T-helper 1 cell treated with Interleukin-12 subunit alpha and Interleukin-12 subunit beta and Interleukin-4 antibody, amounts not matched to agents 30 μg/mL and 1 μg/mL, for 36 hours (primary cell): ENCODE measurements around the gene HDAC4.

Experiments
- H3K27ac Mint-ChIP-seq: one replicate; pipeline ENCODE4 v1.8.0; 2021; ENCODE audit warnings: mild to moderate bottlenecking, mixed read lengths
- H3K27me3 Mint-ChIP-seq: one replicate; pipeline ENCODE4 v1.8.0; 2021; ENCODE audit warnings: low read depth, mixed read lengths
- H3K36me3 Mint-ChIP-seq: one replicate; pipeline ENCODE4 v1.8.0; 2021; ENCODE audit warnings: low read depth, mixed read lengths
- H3K4me1 Mint-ChIP-seq: one replicate; pipeline ENCODE4 v1.8.0; 2021; ENCODE audit warnings: low read depth, mixed read lengths
- H3K4me3 Mint-ChIP-seq: one replicate; pipeline ENCODE4 v1.8.0; 2021; ENCODE audit warnings: mild to moderate bottlenecking, moderate library complexity, mixed read lengths
- H3K9me3 Mint-ChIP-seq: one replicate; pipeline ENCODE4 v1.8.0; 2021; ENCODE audit warnings: mixed read lengths

The HDAC4 gene

GRCh38 chr2:239146741-239147181, 254.1 kb downstream of the HDAC4 start:
- Mint-ChIP-seq H3K27me3 (no peaks in the 10 kb centered on the region), H3K4me3 (no peak overlapping the region), H3K4me1 (peaks cover 28% of the 10 kb centered on the region), H3K9me3 (peaks cover 9% of the 10 kb centered on the region), H3K27ac (no peak overlapping the region), H3K36me3 (peaks cover 53% of the 10 kb centered on the region)

- H3K4me1 Mint-ChIP-seq = peaks cover 28% of the 10 kb centered on the region
- no peak overlapping the region for H3K4me3 Mint-ChIP-seq
- peaks cover 53% of the 10 kb centered on the region for H3K36me3 Mint-ChIP-seq
- H3K27me3 Mint-ChIP-seq = no peaks in the 10 kb centered on the region
- peak overlapping the region; percentile 29 for H3K27ac Mint-ChIP-seq
- peaks cover 9% of the 10 kb centered on the region for H3K9me3 Mint-ChIP-seq
Measured at GRCh38 chr2:239146011-239146641, 254.7 kb downstream of the HDAC4 start.

- peaks cover 4% of the 10 kb centered on the region for H3K9me3 Mint-ChIP-seq
- peaks cover 24% of the 10 kb centered on the region for H3K4me1 Mint-ChIP-seq
- peaks cover 48% of the 10 kb centered on the region for H3K36me3 Mint-ChIP-seq
- no peak overlapping the region for H3K27ac Mint-ChIP-seq
- no peak overlapping the region for H3K4me3 Mint-ChIP-seq
- no peaks in the 10 kb centered on the region for H3K27me3 Mint-ChIP-seq
Measured at GRCh38 chr2:239145601-239146000, 255.2 kb downstream of the HDAC4 start.

GRCh38 chr2:239145106-239145505, 255.7 kb downstream of the HDAC4 start:
- H3K36me3 Mint-ChIP-seq = peaks cover 45% of the 10 kb centered on the region
- no peak overlapping the region for H3K27ac Mint-ChIP-seq

GRCh38 chr2:239144713-239144999, 256.2 kb downstream of the HDAC4 start:
- H3K4me3 Mint-ChIP-seq = no peak overlapping the region
- no peaks in the 10 kb centered on the region for H3K27me3 Mint-ChIP-seq
- no peak overlapping the region for H3K27ac Mint-ChIP-seq
- H3K36me3 Mint-ChIP-seq = peaks cover 44% of the 10 kb centered on the region
- no peaks in the 10 kb centered on the region for H3K9me3 Mint-ChIP-seq
- peaks cover 20% of the 10 kb centered on the region for H3K4me1 Mint-ChIP-seq

More at GRCh38 chr2:239145106-239145505, 255.7 kb downstream of the HDAC4 start:
- Mint-ChIP-seq H3K9me3 (peaks cover under 1% of the 10 kb centered on the region), H3K4me1 (peaks cover 21% of the 10 kb centered on the region), H3K27me3 (no peaks in the 10 kb centered on the region), H3K4me3 (no peak overlapping the region)

GRCh38 chr2:239143858-239144712, 256.7 kb downstream of the HDAC4 start:
- Mint-ChIP-seq H3K27me3 (no peaks in the 10 kb centered on the region), H3K4me1 (peaks cover 20% of the 10 kb centered on the region), H3K27ac (no peak overlapping the region), H3K36me3 (peaks cover 46% of the 10 kb centered on the region), H3K9me3 (no peaks in the 10 kb centered on the region), H3K4me3 (no peak overlapping the region)

GRCh38 chr2:239142806-239143205, 258.0 kb downstream of the HDAC4 start:
- Mint-ChIP-seq H3K27me3 (no peaks in the 10 kb centered on the region), H3K4me1 (peaks cover 18% of the 10 kb centered on the region), H3K9me3 (no peaks in the 10 kb centered on the region), H3K36me3 (peaks cover 46% of the 10 kb centered on the region), H3K4me3 (no peak overlapping the region), H3K27ac (no peak overlapping the region)

GRCh38 chr2:239142296-239142695, 258.5 kb downstream of the HDAC4 start:
- H3K4me3 Mint-ChIP-seq = no peak overlapping the region
- H3K27ac Mint-ChIP-seq = no peak overlapping the region
- H3K36me3 Mint-ChIP-seq = peaks cover 45% of the 10 kb centered on the region
- H3K4me1 Mint-ChIP-seq = peaks cover 18% of the 10 kb centered on the region
- no peaks in the 10 kb centered on the region for H3K27me3 Mint-ChIP-seq
- no peaks in the 10 kb centered on the region for H3K9me3 Mint-ChIP-seq

- peaks cover 3% of the 10 kb centered on the region for H3K9me3 Mint-ChIP-seq
- no peak overlapping the region for H3K4me3 Mint-ChIP-seq
- peaks cover 14% of the 10 kb centered on the region for H3K4me1 Mint-ChIP-seq
- H3K36me3 Mint-ChIP-seq = peaks cover 51% of the 10 kb centered on the region
- H3K27me3 Mint-ChIP-seq = no peaks in the 10 kb centered on the region
- H3K27ac Mint-ChIP-seq = no peak overlapping the region
Measured at GRCh38 chr2:239141021-239141760, 259.6 kb downstream of the HDAC4 start.

- Mint-ChIP-seq H3K4me3 (no peak overlapping the region), H3K4me1 (peaks cover 6% of the 10 kb centered on the region), H3K27me3 (no peaks in the 10 kb centered on the region), H3K9me3 (peaks cover 4% of the 10 kb centered on the region), H3K27ac (no peak overlapping the region), H3K36me3 (peaks cover 53% of the 10 kb centered on the region)
Measured at GRCh38 chr2:239140346-239141020, 260.3 kb downstream of the HDAC4 start.

GRCh38 chr2:239139566-239139965, 261.3 kb downstream of the HDAC4 start:
- peaks cover 4% of the 10 kb centered on the region for H3K9me3 Mint-ChIP-seq
- H3K27ac Mint-ChIP-seq = no peak overlapping the region
- no peak overlapping the region for H3K4me3 Mint-ChIP-seq
- no peaks in the 10 kb centered on the region for H3K27me3 Mint-ChIP-seq
- peaks cover 58% of the 10 kb centered on the region for H3K36me3 Mint-ChIP-seq
- peaks cover 6% of the 10 kb centered on the region for H3K4me1 Mint-ChIP-seq

- H3K4me3 Mint-ChIP-seq = no peak overlapping the region
Measured at GRCh38 chr2:239139101-239139500, 261.7 kb downstream of the HDAC4 start.

GRCh38 chr2:239138610-239139009, 262.2 kb downstream of the HDAC4 start:
- Mint-ChIP-seq H3K27me3 (no peaks in the 10 kb centered on the region), H3K4me1 (peaks cover 3% of the 10 kb centered on the region), H3K9me3 (peaks cover 4% of the 10 kb centered on the region), H3K4me3 (no peak overlapping the region), H3K27ac (no peak overlapping the region), H3K36me3 (peaks cover 59% of the 10 kb centered on the region)

More at GRCh38 chr2:239139101-239139500, 261.7 kb downstream of the HDAC4 start:
- Mint-ChIP-seq H3K36me3 (peaks cover 59% of the 10 kb centered on the region), H3K27ac (no peak overlapping the region), H3K9me3 (peaks cover 4% of the 10 kb centered on the region), H3K4me1 (peaks cover 6% of the 10 kb centered on the region), H3K27me3 (no peaks in the 10 kb centered on the region)

GRCh38 chr2:239137898-239138283, 262.9 kb downstream of the HDAC4 start:
- Mint-ChIP-seq H3K36me3 (peaks cover 56% of the 10 kb centered on the region), H3K4me1 (no peaks in the 10 kb centered on the region), H3K27ac (no peak overlapping the region), H3K27me3 (no peaks in the 10 kb centered on the region), H3K9me3 (peaks cover 4% of the 10 kb centered on the region), H3K4me3 (no peak overlapping the region)
